Stimulated activated CD4-positive, alpha-beta T cell treated with anti-CD3 and anti-CD28 coated beads, Interleukin-1b, Interleukin-23, amount 100 ng/mL, for 1 hour (primary cell): ENCODE results near the gene ELF2.
A peak's percentile ranks its signal among the peaks of the same experiment; 100 is the strongest.
"Not testable (repeated sequence)": the region's sequence is repeated elsewhere in the genome, so short reads cannot be mapped to it uniquely, and the experiment has no call there.

Experiments
- DNase-seq, 2 donors: peaks; one replicate each; pipeline ENCODE4 v3.0.0-alpha.2; 2020; ENCODE audit warnings: low read depth in 2 of 2

ELF2 gene

DNA sequence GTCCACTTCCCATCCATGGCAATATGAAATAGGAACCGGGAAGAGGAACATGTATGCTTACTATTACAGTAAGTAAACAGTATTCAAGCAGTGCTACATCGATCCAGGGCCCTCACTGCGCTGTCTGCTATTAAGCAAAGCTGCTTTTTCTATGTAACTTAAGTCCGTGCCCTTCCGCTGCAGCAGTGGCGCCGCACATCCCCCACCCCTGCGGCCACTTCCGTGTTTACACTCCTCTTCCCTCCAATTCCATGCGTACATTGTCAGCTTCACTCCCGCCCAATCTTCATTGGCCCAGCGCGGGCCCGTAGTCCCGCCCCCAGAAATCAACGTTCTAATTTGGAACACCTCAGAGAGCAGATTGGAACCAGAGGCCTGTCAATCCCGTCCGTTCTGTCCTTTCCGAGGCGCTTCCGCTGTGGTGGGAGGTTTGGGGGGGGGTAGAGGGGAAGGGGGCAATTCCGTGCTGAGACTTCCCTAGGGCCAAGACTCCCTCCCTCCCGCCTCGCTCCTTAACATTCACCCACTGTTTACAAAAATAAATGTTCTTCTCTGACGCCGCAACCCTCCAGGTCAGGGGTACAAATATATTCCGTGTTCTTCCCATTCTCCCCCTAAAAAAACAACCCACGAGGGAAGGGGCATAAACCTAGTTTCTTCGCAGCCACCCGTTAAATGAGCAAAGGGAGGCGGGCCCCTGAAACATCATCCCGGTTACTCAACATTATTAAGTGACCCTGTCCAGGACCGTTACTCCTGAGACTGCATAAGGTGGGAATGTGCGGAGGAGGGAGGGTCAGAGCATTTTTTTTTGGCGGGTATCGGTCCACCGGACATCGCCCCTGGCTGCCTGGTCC, 94.0 kb downstream of the ELF2 start:
- DNase-seq = peak; percentile 69 to 71

DNA sequence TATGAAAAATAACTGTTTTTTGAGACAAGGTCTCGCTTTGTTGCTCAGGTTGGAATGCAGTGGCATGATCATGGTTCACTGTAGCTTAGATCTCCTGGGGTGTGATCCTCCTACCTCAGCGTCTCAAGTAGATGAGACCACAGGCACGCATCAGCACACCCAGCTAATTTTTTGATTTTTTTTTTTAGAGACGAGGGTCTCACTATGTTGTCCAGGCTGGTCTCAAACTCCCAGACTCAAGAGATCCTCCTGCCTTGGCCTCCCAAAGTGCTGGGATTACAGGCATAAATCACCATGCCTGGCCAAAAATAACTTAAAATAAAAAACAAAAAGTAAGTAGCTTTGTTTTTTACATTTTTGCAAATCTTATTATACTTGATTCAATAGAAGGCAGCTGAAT, 98.1 kb downstream of the ELF2 start:
- no peak for DNase-seq

DNA sequence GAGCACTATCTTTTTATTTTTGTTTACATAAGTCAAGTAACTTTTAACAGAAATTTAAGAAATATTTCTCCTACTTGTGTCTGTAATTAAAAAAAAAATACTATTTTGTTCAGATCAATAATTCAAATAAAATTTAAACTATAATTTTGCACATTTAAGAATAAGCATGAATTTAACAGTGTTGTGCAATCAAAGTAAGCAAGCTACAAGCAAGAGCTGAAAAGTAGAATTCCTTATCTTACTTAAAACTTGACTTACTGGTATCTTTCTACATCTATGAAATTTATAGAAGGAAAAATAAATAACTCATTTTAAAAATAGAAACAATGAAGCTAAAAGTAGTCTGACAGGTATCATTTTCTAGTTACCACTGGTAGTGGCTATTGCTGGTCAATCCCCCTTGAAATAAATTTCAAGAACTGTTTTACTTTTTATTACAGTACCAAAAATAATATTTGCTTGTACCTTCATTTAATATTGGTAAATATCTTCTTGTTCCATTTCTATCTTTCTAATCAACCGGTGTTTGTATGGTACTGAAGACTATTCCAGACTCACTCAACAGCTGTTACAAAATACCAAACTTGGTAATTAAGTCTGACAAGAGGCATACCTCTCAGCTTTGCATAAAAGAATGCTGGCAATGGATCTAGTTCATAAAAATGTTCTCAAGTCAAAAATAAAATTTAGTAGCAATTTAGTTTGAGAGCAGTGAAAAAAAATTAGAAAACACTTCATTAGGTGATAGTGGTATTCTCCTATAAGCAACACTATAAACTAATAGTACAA, 99.3 kb downstream of the ELF2 start:
- DNase-seq = no peak

DNA sequence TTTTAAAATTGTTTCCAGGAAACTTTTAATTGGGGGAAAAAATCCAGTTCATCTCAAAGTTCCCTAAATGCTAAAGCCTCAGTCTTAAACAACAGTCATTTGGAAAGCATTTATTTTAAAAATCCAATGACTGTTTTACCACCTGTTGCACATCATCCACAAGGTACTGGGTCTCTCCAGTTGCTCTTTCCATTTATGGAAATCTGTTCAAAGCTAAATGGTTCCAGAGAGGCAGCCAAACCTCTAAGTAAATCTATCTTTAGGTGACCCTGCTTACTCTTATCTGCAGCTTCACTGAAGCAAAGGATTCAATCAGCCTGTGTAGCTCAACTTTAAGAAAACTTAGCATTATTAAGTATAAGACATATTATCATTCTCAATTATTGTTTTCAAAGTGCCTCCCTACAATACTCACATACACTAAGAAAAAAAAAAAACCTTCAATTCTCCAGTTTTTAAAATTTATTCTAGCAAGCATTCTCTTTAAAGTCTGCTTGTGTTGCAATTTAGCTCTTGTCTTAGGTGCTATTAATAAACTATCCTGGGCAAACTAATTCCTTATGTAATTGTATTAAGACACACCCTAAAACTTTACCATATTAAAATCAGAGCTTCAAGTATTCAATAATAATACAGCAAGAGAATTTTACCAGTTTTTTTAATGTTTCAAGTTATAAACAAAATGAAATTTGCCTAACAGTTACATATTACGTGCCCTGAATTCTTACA, 100.8 kb downstream of the ELF2 start:
- no peak for DNase-seq

DNA sequence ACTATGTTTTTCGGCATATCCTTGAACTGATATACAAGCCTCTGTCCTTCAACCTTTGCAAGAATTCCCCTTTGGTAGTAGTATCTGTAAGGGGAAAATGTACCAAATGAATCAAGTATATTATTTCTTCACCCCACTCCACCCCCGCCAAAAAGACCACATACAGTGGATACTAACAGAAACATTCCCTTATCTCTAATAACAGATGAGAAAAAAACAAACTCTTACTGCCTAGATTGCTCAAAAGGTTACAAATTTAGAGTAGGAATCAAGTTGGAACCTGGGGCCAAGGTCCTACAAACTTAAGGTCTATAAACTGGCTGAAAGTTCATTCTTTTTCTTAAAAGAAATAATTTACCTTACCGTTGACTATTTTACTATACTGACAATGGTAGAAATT, 116.4 kb downstream of the ELF2 start:
- DNase-seq = no peak

DNA sequence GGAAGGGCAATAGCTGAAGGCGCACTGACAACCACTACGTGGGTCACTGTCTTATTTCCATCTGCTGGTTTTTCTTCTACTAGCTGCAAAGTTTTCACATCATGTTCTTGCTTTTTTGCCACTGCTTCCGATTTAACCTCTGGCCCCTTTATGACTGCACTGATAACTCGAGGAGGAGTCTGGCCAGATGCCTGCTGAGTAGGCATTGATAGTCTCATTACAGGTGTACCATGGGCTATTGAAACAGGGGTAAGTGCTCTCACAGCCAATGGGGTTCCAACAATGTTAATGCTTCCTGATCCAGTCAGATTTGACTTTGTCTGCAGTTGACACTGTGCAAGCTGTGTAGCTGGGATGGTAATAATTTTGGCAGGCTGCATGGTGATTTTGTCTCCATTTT, 118.0 kb downstream of the ELF2 start:
- not testable (repeated sequence) for DNase-seq

DNA sequence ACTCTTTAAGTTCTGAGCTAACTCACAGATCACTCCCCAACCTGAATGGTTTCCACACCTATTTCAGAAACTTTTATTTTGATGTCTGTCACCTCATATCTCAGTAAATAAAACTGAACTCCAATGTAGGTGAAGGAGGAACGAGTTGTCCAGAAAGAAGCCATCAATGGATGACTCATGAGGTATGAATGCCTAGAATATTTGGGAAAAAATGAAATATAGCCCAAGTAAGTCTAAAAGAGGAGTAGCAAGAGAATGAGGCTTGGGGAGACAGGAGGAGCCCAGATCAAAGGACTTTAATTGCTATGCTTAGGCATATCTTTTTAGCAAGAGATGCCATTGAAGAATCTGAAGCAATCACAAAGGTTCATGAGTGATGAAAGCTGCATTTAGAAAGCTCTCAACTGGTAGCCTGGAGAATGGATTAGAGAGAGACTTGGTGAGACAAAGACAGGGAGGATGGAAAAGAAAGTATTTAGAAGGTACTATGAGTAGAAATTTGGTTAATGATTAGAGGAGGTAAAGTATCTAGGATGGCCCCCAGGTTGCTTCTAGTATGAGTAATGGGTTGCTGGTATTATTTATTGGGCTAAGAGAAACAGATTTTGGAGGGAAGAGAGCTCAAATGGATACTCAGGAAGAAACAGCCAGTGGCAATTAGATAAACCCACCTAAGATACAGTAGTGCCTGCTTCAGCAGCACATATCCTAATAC, 122.1 kb downstream of the ELF2 start:
- DNase-seq = no peak

DNA sequence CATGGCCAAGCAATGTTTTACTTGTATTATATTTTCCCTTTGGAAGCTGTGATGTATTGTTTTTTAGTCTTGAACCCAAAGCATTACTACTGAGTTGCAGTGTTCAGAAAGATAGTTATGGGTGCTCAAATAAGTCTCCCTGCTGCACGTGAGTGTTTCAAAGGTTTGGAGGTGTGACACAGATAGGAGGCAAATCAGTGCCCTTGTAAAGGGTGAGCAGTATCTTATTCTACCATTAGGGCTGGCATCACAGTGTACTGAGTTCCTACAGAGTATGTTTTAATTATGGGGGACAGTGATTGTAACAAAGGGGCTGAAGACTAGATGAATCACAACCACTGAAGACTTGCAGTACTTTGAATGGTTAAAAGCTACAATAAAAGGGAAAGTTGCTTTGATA, 123.1 kb downstream of the ELF2 start:
- DNase-seq = no peak

DNA sequence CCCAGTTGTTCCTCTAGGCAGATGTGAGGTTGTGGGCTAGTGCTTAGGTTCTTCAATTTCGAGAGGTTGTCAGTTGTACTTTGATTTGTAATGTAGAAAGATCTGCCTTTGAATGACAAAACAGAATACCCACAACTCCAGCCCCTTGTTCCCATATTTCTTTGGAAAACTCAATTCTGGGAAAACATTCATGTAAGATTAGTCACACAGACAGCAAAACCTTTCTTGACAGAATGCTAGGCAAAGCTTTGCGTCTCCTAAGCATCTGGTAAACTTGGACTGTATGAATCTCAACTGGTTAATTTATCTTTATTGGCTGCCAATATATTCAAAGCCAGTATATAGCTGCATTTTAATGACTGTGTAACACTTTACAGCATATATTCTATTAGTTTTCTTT, 126.6 kb downstream of the ELF2 start:
- no peak for DNase-seq

DNA sequence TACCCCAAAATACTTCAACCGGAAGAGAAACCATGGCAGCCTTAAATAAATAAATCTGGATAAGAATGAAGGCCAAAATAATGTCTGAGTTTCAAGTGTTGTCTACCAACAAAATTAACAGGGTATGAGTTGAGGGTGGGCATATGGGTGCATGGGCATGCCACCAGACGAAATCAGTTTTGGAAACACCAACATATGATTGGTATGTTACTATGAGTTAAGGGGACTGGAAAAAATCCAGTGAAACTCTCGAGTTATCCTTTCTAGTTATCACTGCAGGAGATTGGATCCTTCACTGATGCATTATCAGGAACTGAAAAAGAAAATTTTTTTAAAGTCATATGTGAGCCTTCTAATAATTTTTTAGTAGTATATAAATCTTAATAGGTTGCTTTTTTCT, 129.0 kb downstream of the ELF2 start:
- no peak for DNase-seq

DNA sequence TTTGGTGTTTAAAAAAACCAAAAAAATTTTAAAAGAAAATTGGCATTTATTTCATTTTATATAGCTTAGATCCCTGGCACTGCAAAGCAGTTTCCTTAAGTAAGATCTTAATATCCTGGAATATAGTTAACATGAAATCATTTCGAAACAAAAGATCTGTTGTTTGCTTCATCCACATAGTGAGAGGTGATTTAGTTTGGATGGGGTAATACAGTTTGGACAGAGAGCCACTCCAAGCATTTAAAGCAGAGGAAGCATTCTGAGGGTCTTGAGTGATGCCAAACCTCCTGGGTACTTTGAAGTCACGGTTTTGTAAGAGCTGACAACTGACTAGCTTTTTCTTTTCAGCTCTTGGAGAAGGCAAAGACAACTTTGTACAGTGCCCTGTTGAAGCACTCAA, 132.7 kb downstream of the ELF2 start:
- no peak for DNase-seq

DNA sequence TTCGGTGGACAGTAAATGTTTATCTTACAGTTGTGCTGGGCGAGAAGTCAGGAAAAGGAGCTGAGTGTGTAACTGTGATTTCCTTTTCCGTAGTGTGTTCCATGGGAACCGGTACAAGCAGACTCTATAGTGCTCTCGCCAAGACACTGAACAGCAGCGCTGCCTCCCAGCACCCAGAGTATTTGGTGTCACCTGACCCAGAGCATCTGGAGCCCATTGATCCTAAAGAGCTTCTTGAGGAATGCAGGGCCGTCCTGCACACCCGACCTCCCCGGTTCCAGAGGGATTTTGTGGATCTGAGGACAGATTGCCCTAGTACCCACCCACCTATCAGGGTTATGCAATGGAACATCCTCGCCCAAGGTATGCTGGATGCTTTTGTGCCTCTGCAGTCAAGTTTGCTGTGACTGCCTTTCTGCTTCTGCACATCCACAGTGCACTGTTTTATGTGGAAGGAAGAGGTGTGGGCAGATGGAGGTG, 134.0 kb downstream of the ELF2 start:
- no peak for DNase-seq

DNA sequence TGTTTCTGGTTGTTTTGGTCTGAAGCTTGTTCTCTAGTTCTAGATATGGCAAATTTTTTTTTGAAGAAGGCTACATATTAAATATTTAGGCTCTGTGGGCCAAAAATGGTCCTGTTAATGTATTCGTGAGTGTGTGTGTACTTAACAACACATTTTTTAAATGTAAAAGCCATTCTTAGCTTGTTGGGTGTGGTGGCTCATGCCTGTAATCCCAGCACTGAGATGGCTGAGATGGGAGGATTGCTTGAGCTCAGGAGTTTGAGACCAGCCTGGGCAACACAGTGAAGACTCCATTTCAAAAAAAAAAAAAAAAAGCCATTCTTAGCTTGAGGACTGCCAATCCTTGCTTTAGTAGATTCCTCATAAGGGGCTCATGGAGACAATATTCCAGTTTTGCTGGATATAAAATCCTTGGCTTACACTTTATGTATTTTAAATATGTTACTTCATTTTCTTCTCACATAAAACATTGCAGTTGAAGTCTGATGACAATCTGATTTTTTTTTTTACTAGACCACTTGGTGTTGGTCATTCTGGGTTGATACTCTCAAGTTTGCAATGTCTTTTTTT, 138.1 kb downstream of the ELF2 start:
- DNase-seq = no peak

DNA sequence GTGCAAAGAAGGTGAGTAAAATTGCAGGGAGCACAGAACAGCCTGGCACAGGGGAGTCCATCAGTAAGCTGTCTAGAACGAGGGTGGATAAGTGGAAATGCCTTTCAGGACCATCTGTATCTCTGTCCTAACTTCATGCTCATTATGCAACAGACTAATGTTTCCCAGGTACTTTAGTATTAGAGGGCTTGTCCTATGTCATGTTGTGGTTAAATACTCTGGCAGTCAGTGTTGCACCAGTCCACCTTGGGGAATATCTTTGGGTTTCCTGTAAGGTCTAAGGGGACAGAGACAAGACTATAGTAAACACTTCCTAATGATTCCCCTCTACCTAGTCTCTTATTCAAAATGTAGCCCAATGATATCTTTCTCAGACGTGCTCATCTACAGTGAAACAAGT, 140.1 kb downstream of the ELF2 start:
- DNase-seq = no peak

DNA sequence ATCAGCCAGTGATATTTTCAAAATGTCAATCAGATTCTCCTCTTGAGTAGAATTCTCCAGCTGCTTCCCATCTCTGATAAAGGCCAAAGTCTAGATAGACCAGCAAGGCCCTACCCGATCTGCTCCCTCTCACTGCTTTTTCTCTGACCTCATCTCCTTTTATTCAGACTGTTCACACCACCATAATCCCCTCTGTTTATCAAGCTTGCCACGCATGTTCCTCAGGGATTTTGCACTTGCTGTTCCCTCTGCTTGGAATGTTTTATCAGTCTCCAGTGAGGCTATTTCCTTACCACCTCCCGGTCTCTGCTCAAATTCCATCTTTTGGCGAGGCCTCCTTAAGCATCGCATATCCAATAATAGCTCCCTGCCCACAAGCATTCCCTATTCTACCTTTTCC, 141.4 kb downstream of the ELF2 start:
- no peak for DNase-seq

DNA sequence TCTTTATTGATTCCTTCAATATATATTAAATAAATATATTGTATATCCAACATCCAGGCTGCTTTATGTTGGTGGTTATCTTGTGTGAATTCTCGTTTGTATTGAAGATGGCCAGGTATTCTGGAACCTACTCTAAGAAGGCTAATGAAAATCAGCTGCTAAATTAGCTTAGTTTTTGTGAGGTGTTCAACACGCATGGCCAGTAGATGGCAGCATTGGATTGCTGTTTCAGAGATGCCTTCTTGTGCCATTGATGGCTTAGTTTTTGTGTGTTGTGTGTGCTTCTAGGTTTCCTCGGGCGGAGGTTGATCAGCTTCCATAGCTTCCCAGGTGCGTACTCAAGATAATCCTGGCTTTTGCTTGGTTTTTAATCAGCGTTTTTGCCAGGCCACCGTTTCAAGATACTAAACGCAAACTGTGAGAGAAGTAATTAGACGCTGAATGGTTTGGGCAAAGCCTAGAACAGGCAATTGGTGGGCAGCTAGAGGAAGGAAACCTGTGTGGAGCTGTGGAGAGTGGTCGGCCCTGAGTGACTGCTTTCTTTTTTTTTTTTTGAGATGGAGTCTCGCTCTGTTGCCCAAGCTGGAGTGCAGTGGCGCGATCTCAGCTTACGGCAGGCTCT, 146.3 kb downstream of the ELF2 start:
- peak; percentile 38 to 45 for DNase-seq

DNA sequence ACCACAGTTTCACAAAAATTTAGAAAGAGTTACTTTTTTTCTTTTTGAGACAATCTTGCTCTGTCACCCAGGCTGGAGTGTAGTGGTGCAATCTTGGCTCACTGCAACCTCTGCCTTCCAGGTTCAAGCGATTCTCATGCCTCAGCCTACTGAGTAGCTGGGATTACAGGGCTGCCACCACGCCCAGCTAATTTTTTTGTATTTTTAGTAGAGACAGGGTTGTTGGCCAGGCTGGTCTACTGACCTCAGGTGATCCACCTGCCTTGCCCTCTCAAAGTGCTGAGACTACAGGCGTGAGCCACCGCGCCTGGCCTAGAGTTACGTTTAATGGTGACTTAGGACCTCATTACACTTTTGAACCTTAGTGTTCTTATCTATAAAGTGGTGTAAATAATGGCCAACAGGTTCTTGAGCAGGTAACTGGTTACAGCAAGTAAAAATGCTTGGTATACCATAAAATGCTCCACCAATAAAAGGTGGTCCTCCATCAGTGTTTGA, 147.1 kb downstream of the ELF2 start:
- DNase-seq = not testable (repeated sequence)

DNA sequence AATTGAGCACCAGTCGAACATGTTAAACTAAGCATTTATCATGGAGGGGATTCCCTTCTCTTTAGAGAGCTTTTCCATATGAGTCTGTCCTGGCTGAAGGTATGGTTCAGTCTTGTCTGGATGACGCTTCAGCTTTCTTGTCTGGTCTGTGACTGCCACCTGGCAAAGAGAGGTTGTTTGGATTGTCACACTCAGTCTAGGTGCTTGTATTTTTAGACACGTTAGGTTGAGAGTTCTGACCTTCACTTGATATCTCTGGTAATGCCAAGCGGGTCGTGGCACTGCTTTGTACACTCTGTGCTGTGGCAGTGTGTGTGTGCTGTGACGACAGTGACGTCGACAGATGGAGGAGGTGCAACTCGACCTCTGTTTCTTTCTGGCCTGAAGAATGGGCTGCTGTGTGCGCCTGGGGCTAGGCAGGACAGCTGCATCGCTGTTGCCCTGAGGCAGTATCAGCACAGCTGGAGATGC, 148.8 kb downstream of the ELF2 start:
- no peak for DNase-seq

DNA sequence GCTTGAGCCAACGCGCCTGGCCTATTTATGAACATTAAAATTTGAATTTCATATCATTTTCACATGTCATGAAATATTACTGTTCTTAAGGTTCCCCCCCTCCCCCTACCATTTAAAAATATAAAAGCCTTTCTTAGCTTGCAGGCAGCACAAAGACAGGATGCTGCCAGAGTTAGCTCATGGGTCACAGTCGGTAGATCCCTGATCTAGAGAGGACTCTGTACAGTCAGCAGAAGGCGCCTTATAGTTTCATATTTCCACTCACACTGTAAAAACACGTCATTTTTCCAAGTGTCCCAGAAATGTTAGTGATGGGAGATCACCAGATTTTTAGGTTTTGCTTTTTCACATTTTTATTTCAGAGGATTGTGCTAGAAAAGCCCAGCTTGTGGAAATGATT, 149.2 kb downstream of the ELF2 start:
- no peak for DNase-seq

DNA sequence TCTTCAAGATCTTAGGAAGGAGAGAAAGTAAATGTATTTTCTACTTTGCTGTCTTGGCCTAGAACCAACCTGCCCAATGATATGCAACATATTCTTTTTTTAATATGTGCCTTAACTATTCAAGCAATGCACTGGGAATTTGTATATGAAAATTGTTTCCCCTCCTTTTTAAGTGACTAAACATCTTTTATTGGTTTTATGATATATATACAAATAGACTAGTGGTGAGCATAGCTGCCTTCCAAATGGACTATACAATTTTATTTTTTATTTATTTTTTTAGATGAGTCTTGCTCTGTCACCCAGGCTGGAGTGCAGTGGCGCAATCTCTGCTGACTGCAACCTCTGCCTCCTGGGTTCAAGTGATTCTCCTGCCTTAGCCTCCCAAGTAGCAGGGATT, 151.2 kb downstream of the ELF2 start:
- no peak for DNase-seq

DNA sequence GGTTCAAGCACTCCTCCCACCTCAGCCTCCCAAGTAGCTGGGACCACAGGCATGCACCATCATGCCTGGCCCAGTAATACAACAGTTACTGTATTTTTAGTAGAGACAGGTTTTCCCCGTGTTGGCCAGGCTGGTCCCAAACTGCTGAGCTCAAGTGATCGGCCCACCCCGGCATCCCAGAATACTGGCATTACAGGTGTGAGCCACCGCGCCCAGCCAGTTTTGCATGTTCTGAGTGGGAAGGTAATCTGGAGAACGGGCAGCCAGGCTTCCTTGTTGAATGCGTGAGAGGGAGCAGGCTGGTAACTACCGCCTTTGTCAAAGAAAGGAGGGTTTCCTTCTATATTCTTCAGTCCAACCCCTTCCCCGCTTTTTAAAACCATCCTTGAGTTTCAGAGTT, 152.3 kb downstream of the ELF2 start:
- no peak for DNase-seq
